GM19397 (cell line): ENCODE measurements around the gene SLIT3.

Experiments
- ATAC-seq: cut with Tn5 transposase; IDR thresholded peaks from one replicate; pipeline ENCODE4 v1.9.1; 2021; ENCODE audit warnings: mild to moderate bottlenecking, moderate library complexity; ENCODE audit not compliant: unreplicated experiment

SLIT3 gene

GRCh38 chr5:168624850-168625364 is 676.0 kb downstream of the SLIT3 start:
- no peak for ATAC-seq

GRCh38 chr5:168620807-168621206 is 680.1 kb downstream of the SLIT3 start:
- ATAC-seq = no peak

- no peak for ATAC-seq
Measured at GRCh38 chr5:168614661-168615060, 686.3 kb downstream of the SLIT3 start.

- ATAC-seq = no peak
Measured at GRCh38 chr5:168613996-168614395, 686.9 kb downstream of the SLIT3 start.

- ATAC-seq = no peak
Measured at GRCh38 chr5:168613396-168613795, 687.5 kb downstream of the SLIT3 start.

- no peak for ATAC-seq
Measured at GRCh38 chr5:168612996-168613395, 687.9 kb downstream of the SLIT3 start.

GRCh38 chr5:168612123-168612522 is 688.8 kb downstream of the SLIT3 start:
- ATAC-seq = no peak
